ENCODE data around the gene RPS6KL1. TPM values are rescaled to one million over a fixed set of nuclear protein-coding genes. Genes with fewer than 3 reads are reported as not detected.
A peak's percentile ranks its signal among the peaks of the same experiment; 100 is the strongest.

The RPS6KL1 gene
- total and polyA plus RNA-seq, 11 donors = 8.3 to 26.8 (median 17.8) TPM

GRCh38 chr14:74897642-74898041, 25.4 kb downstream of the RPS6KL1 start:
- H3K9me3 ChIP-seq = no peaks in the 10 kb centered on the region
- TF ChIP-seq POLR2A (IDR thresholded peaks at IDR 0.05) (no peak), CTCF (IDR thresholded peaks at IDR 0.05) (no peak)
- 44 to 60% (median 47%) methylated on average over 4 of the region's 4 CpGs for WGBS, 4 donors
- H3K27ac ChIP-seq = peak overlapping the region in 7 of 12 donors; percentile 1 to 62 (median 20)
- peak; percentile 42 to 74 (median 60) for ATAC-seq
- intact Hi-C loops (cut with DNase I) = no loop called here
- H3K36me3 ChIP-seq = peaks cover 4 to 100% (median 99%) of the 10 kb centered on the region in 9 donors
- H3K4me3 ChIP-seq = no peak overlapping the region
- H3K27me3 ChIP-seq = no peaks in the 10 kb centered on the region
- no peak for DNase-seq
- H3K4me1 ChIP-seq = peaks cover 0 to 22% (median 6%) of the 10 kb centered on the region in 12 donors

- Histone ChIP-seq H3K27ac (peak overlapping the region in 5 of 12 donors; percentile 1 to 62 (median 22)), H3K4me1 (peaks cover 0 to 26% (median 8%) of the 10 kb centered on the region in 12 donors), H3K27me3 (no peaks in the 10 kb centered on the region), H3K9me3 (no peaks in the 10 kb centered on the region), H3K36me3 (peaks cover 4 to 100% (median 99%) of the 10 kb centered on the region in 9 donors), H3K4me3 (no peak overlapping the region)
- WGBS, 4 donors = 81 to 93% (median 86%) methylated on average over 3 of the region's 3 CpGs
- TF ChIP-seq CTCF (IDR thresholded peaks at IDR 0.05) = no peak
- TF ChIP-seq POLR2A (IDR thresholded peaks at IDR 0.05) = no peak
- ATAC-seq (peak in 1 of 4 donors; percentile 66), DNase-seq (no peak)
- intact Hi-C loops (cut with DNase I) = no loop called here
These were observed 26.7 kb downstream of the RPS6KL1 start for GRCh38 chr14:74896400-74896799.

GRCh38 chr14:74893614-74894091, 29.4 kb downstream of the RPS6KL1 start:
- intact Hi-C loops (cut with DNase I) = no loop called here
- peak overlapping the region in 1 of 12 donors; percentile 40 for H3K27ac ChIP-seq
- no peak for DNase-seq
- peaks cover 4 to 100% (median 97%) of the 10 kb centered on the region in 9 donors for H3K36me3 ChIP-seq
- no peaks in the 10 kb centered on the region for H3K27me3 ChIP-seq
- H3K9me3 ChIP-seq = no peaks in the 10 kb centered on the region
- TF ChIP-seq POLR2A (IDR thresholded peaks at IDR 0.05) (no peak), CTCF (IDR thresholded peaks at IDR 0.05) (no peak)
- no peak for ATAC-seq
- no peak overlapping the region for H3K4me3 ChIP-seq
- 61 to 85% (median 72%) methylated on average over 4 of the region's 4 CpGs for WGBS, 4 donors
- H3K4me1 ChIP-seq = peaks cover 0 to 26% (median 10%) of the 10 kb centered on the region in 12 donors

GRCh38 chr14:74892745-74893144, 30.3 kb downstream of the RPS6KL1 start:
- DNase-seq (no peak), ATAC-seq (no peak)
- 61 to 76% (median 71%) methylated on average over 5 of the region's 5 CpGs for WGBS, 4 donors
- Histone ChIP-seq H3K27me3 (no peaks in the 10 kb centered on the region), H3K4me3 (no peak overlapping the region), H3K4me1 (peaks cover 0 to 35% (median 17%) of the 10 kb centered on the region in 12 donors), H3K27ac (no peak overlapping the region), H3K36me3 (peaks cover 4 to 100% (median 93%) of the 10 kb centered on the region in 9 donors), H3K9me3 (no peaks in the 10 kb centered on the region)
- TF ChIP-seq POLR2A (IDR thresholded peaks at IDR 0.05) = no peak
- no peak for TF ChIP-seq CTCF (IDR thresholded peaks at IDR 0.05)
- intact Hi-C loops (cut with DNase I) = no loop called here

Data from heart left ventricle (tissue), 16 donors.